SHP77 treated with DMSO at 0.1 percent for 48 hours (cell line): ENCODE measurements around the gene TTC8.
"Not testable (repeated sequence)": the region's sequence is repeated elsewhere in the genome, so short reads cannot be mapped to it uniquely, and the experiment has no call there.

Experiments used
- DNase-seq: peaks from one replicate; lab custom pipeline; 2025; lab: John Stamatoyannopoulos, UW

Gene TTC8

GRCh38 chr14:88825078-88825458 is 617 bp downstream of the TTC8 start:
- no peak for DNase-seq

- no peak for DNase-seq
Measured at GRCh38 chr14:88825503-88825902, 1.1 kb downstream of the TTC8 start.

- DNase-seq = no peak
Measured at GRCh38 chr14:88829188-88829587, 4.7 kb downstream of the TTC8 start.

GRCh38 chr14:88829685-88830302 is 5.3 kb downstream of the TTC8 start:
- DNase-seq = no peak

- DNase-seq = no peak
Measured at GRCh38 chr14:88831284-88831683, 6.8 kb downstream of the TTC8 start.

GRCh38 chr14:88834883-88835431 is 10.5 kb downstream of the TTC8 start:
- DNase-seq = no peak

GRCh38 chr14:88835661-88836060 is 11.2 kb downstream of the TTC8 start:
- no peak for DNase-seq

- DNase-seq = no peak
Measured at GRCh38 chr14:88837495-88837894, 13.0 kb downstream of the TTC8 start.

GRCh38 chr14:88838015-88838414 is 13.6 kb downstream of the TTC8 start:
- DNase-seq = no peak

GRCh38 chr14:88840926-88841325 is 16.5 kb downstream of the TTC8 start:
- DNase-seq = no peak

GRCh38 chr14:88841741-88842140 is 17.3 kb downstream of the TTC8 start:
- DNase-seq = no peak

- DNase-seq = no peak
Measured at GRCh38 chr14:88842414-88842813, 18.0 kb downstream of the TTC8 start.

- DNase-seq = no peak
Measured at GRCh38 chr14:88844980-88845491, 20.6 kb downstream of the TTC8 start.

- DNase-seq = no peak
Measured at GRCh38 chr14:88848571-88848970, 24.1 kb downstream of the TTC8 start.

GRCh38 chr14:88849716-88850115 is 25.3 kb downstream of the TTC8 start:
- DNase-seq = no peak

- no peak for DNase-seq
Measured at GRCh38 chr14:88851587-88851986, 27.1 kb downstream of the TTC8 start.

- DNase-seq = no peak
Measured at GRCh38 chr14:88852632-88853031, 28.2 kb downstream of the TTC8 start.

GRCh38 chr14:88853129-88853528 is 28.7 kb downstream of the TTC8 start:
- DNase-seq = no peak

- no peak for DNase-seq
Measured at GRCh38 chr14:88856786-88857366, 32.4 kb downstream of the TTC8 start.

- not testable (repeated sequence) for DNase-seq
Measured at GRCh38 chr14:88857861-88858260, 33.4 kb downstream of the TTC8 start.

GRCh38 chr14:88859118-88859517 is 34.7 kb downstream of the TTC8 start:
- not testable (repeated sequence) for DNase-seq

GRCh38 chr14:88863167-88863566 is 38.7 kb downstream of the TTC8 start:
- no peak for DNase-seq

- DNase-seq = no peak
Measured at GRCh38 chr14:88864198-88864597, 39.7 kb downstream of the TTC8 start.

- no peak for DNase-seq
Measured at GRCh38 chr14:88866305-88866704, 41.9 kb downstream of the TTC8 start.
